ENCODE results near the gene TAS2R39. TPM values are rescaled to one million over a fixed set of nuclear protein-coding genes. Genes with fewer than 3 reads are reported as not detected.

The TAS2R39 gene
- total RNA-seq, 1 donor from 2014 or later = not detected

DNA sequence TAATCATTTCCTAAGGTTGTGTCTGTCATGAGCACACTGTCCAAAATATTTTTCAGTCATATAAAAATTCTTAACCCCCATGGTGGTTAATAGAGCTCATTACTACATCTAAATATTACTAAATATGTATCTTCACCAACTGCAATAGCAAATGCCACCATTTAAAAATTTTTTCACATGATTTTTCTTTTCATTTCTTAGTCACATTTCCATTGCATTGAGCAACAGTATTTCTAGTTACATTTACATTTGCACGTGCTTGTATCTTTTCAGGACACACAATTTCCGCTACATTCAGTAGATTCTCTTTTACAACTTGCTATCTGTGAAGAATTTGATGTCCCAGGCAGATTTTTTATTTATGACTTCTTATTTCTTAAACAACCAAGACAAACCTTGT, 33.5 kb downstream of the TAS2R39 start:
- ATAC-seq = no peak

- no peak for ATAC-seq
Measured at GRCh38 chr7:143217806-143218205, 34.6 kb downstream of the TAS2R39 start.

GRCh38 chr7:143221286-143221685, 38.1 kb downstream of the TAS2R39 start:
- ATAC-seq = no peak

GRCh38 chr7:143221737-143222136, 38.5 kb downstream of the TAS2R39 start, which contains the start of gene TAS2R40:
Gene TAS2R40 (plus strand): TSS chr7:143222037. CDS start chr7:143222079, 42 bp downstream.
- no peak for ATAC-seq

DNA sequence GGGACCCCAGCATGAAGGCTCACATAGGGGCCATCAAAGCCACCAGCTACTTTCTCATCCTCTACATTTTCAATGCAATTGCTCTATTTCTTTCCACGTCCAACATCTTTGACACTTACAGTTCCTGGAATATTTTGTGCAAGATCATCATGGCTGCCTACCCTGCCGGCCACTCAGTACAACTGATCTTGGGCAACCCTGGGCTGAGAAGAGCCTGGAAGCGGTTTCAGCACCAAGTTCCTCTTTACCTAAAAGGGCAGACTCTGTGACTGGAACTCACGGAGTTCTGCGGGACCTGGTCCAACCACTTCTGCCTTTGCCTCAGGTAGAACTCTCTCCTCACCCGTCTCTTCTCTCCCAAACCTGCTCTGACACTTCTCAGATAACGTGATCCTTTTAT, 39.6 kb downstream of the TAS2R39 start:
- ATAC-seq = peak; percentile 36

- peak; percentile 89 for ATAC-seq
Measured at GRCh38 chr7:143223784-143224183, 40.6 kb downstream of the TAS2R39 start.

GRCh38 chr7:143225047-143225446, 41.8 kb downstream of the TAS2R39 start:
- ATAC-seq = peak; percentile 50

- no peak for ATAC-seq
Measured at GRCh38 chr7:143227806-143228205, 44.6 kb downstream of the TAS2R39 start.

DNA sequence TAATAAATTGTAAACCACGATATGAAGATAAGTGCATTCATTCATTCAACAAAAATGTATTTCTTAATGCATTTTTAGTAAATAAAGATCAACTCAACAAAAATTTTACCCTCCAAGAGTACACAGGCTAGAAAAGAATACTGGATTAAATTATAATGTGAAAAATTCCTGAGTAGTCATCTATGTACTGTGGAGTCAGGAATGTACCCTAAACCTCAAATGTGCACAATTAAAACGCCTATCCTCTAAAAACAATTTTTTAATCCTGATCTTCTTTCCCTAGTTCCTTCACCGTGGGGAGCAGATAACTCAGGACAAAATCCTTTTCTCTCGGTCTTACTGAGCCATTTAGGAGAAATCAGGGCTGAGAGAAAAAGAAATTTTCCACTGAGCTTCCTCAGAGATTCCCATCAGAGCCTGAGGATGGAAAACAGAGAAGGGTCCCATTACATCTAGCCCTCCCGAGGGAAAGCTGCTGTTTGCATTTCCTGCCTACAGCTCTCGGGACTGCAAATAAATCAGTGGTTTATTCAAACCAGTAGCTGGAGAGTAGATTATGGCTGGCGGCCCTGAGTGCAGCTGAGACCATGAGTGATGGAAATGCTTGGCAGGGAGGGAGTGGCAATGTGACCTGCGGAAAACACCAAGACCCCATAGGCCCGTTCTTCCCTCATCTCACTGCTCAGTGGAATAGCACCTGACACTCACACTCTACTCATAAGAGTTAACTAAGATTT, 46.0 kb downstream of the TAS2R39 start:
- no peak for ATAC-seq

DNA sequence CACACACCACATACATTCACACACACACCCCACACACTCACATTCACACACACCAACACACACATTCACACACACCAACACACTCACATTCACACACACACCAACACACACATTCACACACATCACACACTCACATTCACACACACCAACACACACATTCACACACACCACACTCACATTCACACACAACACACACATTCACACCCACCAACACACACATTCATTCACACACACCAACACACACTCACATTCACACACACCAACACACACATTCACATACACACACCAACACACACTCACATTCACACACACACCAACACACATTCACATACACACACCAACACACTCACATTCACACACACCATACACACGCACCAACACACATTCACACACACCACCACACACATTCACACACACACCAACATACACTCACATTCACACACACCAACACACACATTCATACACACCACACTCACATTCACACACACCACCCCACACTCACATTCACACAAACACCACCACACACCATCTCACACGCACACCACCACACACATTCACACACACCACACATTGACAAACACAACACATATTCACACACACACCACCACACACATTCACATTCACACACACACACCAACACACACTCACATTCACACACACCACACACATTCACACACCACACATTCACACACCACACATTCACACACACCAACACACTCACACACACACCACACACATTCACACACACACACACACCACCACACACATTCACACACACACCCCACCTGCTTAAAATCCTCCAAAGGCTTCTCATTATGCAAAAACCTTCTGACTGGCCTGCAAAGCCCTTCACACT, 47.6 kb downstream of the TAS2R39 start:
- ATAC-seq = no peak

Other genes with a start within 250 kb of the TAS2R39 start
- gene TRPV5, start 249.7 kb upstream of the TAS2R39 start, total RNA-seq = not detected
- gene LLCFC1, start 243.9 kb upstream of the TAS2R39 start, total RNA-seq = not detected
- gene KEL, start 221.1 kb upstream of the TAS2R39 start, total RNA-seq = 0.32 TPM
- not detected for gene OR9A2, start 156.3 kb upstream of the TAS2R39 start, total RNA-seq
- not detected for gene OR6V1, start 131.1 kb upstream of the TAS2R39 start, total RNA-seq
- gene PIP, start 51.3 kb upstream of the TAS2R39 start, total RNA-seq = 0.56 TPM
- not detected for gene TAS2R40, start 38.6 kb downstream of the TAS2R39 start, total RNA-seq
- gene GSTK1, start 80.0 kb downstream of the TAS2R39 start, total RNA-seq = 109 TPM
- gene TMEM139, start 101.5 kb downstream of the TAS2R39 start, total RNA-seq = 0.44 TPM
- 28.3 TPM for gene CASP2, start 104.9 kb downstream of the TAS2R39 start, total RNA-seq
- gene CLCN1, start 132.7 kb downstream of the TAS2R39 start, total RNA-seq = 0.68 TPM
- gene FAM131B, start 179.3 kb downstream of the TAS2R39 start, total RNA-seq = 0.44 TPM
- 82.3 TPM for gene ZYX, start 197.9 kb downstream of the TAS2R39 start, total RNA-seq
- 79.0 TPM for gene EPHA1, start 225.4 kb downstream of the TAS2R39 start, total RNA-seq

All from esophagus mucosa (tissue), 1 donor.